GM06990 (cell line): ENCODE measurements around the gene WDR7.

Experiments used
- DNase-seq: peaks from one replicate; pipeline ENCODE4 v3.0.0-alpha.2; 2011; ENCODE audit not compliant: insufficient read length; ENCODE audit errors: extremely low read depth
- H3K27me3 ChIP-seq: replicated peaks from 2 replicates; pipeline ENCODE4 v1.6.0; 2011; ENCODE audit warnings: low read length; ENCODE audit not compliant: control insufficient read depth, insufficient read depth
- H3K36me3 ChIP-seq: 2 replicates; pipeline ENCODE4 v1.5.1; 2011; ENCODE audit warnings: low read length; ENCODE audit not compliant: control insufficient read depth, insufficient read depth
- H3K4me3 ChIP-seq: replicated peaks from 2 replicates; pipeline ENCODE4 v1.5.1; 2011; ENCODE audit warnings: low read depth, mild to moderate bottlenecking, control low read depth, low read length
- CTCF ChIP-seq: IDR thresholded peaks from 2 replicates; pipeline ENCODE4 v1.5.1; 2011; ENCODE audit warnings: low read length, control low read depth, mild to moderate bottlenecking, inconsistent platforms; ENCODE audit not compliant: insufficient read depth, poor library complexity, severe bottlenecking

WDR7 gene

GRCh38 chr18:57025540-57025939 lies 374.4 kb downstream of the WDR7 start:
- Histone ChIP-seq H3K4me3 (no peak overlapping the region), H3K36me3 (peaks cover 2% of the 10 kb centered on the region; the same call in 1 of the 2 replicates), H3K27me3 (no peaks in the 10 kb centered on the region)
- TF ChIP-seq CTCF, result no peak
- no peak for DNase-seq

GRCh38 chr18:57026316-57026715 lies 375.2 kb downstream of the WDR7 start:
- H3K4me3 ChIP-seq, result no peak overlapping the region
- TF ChIP-seq CTCF, result no peak
- peaks cover 2% of the 10 kb centered on the region; the same call in 1 of the 2 replicates for H3K36me3 ChIP-seq
- DNase-seq, result no peak
- no peaks in the 10 kb centered on the region for H3K27me3 ChIP-seq

GRCh38 chr18:57027190-57027708 lies 376.1 kb downstream of the WDR7 start:
- no peaks in the 10 kb centered on the region for H3K27me3 ChIP-seq
- no peak for TF ChIP-seq CTCF
- peaks cover 2% of the 10 kb centered on the region; the same call in 1 of the 2 replicates for H3K36me3 ChIP-seq
- H3K4me3 ChIP-seq, result no peak overlapping the region
- no peak for DNase-seq

GRCh38 chr18:57029761-57030160 lies 378.6 kb downstream of the WDR7 start:
- no peak for TF ChIP-seq CTCF
- no peak for DNase-seq

GRCh38 chr18:57030417-57030816 lies 379.3 kb downstream of the WDR7 start:
- TF ChIP-seq CTCF, result no peak
- DNase-seq, result no peak

More at GRCh38 chr18:57029761-57030160, 378.6 kb downstream of the WDR7 start:
- Histone ChIP-seq H3K36me3 (peaks cover 2% of the 10 kb centered on the region; the same call in 1 of the 2 replicates), H3K4me3 (no peak overlapping the region), H3K27me3 (no peaks in the 10 kb centered on the region)

GRCh38 chr18:57035590-57035989 lies 384.4 kb downstream of the WDR7 start:
- DNase-seq, result no peak
- no peaks in the 10 kb centered on the region for H3K36me3 ChIP-seq
- TF ChIP-seq CTCF, result no peak
- no peak overlapping the region for H3K4me3 ChIP-seq
- no peaks in the 10 kb centered on the region for H3K27me3 ChIP-seq

More at GRCh38 chr18:57030417-57030816, 379.3 kb downstream of the WDR7 start:
- Histone ChIP-seq H3K36me3 (peaks cover 2% of the 10 kb centered on the region; the same call in 1 of the 2 replicates), H3K27me3 (no peaks in the 10 kb centered on the region), H3K4me3 (no peak overlapping the region)
